Measurements from ENCODE around the gene BTBD19.
A peak's percentile ranks its signal among the peaks of the same experiment; 100 is the strongest.
"Not testable (repeated sequence)": the region's sequence is repeated elsewhere in the genome, so short reads cannot be mapped to it uniquely, and the experiment has no call there.

The BTBD19 gene

GRCh38 chr1:44828003-44828651 lies 19.8 kb downstream of the BTBD19 start:
- DNase-seq = no peak

- DNase-seq = no peak
These were observed 20.6 kb downstream of the BTBD19 start for GRCh38 chr1:44828841-44829440.

- DNase-seq = no peak
These were observed 21.4 kb downstream of the BTBD19 start for GRCh38 chr1:44829506-44830384.

GRCh38 chr1:44830900-44831304 lies 22.6 kb downstream of the BTBD19 start:
- no peak for DNase-seq

GRCh38 chr1:44831516-44831915 lies 23.2 kb downstream of the BTBD19 start:
- DNase-seq = no peak

- no peak for DNase-seq
These were observed 23.9 kb downstream of the BTBD19 start for GRCh38 chr1:44832056-44832705.

GRCh38 chr1:44834328-44834727 lies 26.0 kb downstream of the BTBD19 start:
- no peak for DNase-seq

- peak; percentile 61 for DNase-seq
These were observed 27.7 kb downstream of the BTBD19 start for GRCh38 chr1:44835738-44836675.

- DNase-seq = not testable (repeated sequence)
These were observed 30.0 kb downstream of the BTBD19 start for GRCh38 chr1:44838294-44838693.

- DNase-seq = no peak
These were observed 31.3 kb downstream of the BTBD19 start for GRCh38 chr1:44839576-44839975.

GRCh38 chr1:44842486-44842861 lies 34.2 kb downstream of the BTBD19 start:
- no peak for DNase-seq

GRCh38 chr1:44842862-44843655 lies 34.7 kb downstream of the BTBD19 start, which contains the start of gene PTCH2:
Gene PTCH2 (minus strand): TSS chr1:44843253. CDS start chr1:44842932, 321 bp downstream.
- DNase-seq = peak; percentile 92

GRCh38 chr1:44846985-44847384 lies 38.7 kb downstream of the BTBD19 start:
- DNase-seq = no peak

GRCh38 chr1:44847845-44848244 lies 39.5 kb downstream of the BTBD19 start:
- no peak for DNase-seq

- no peak for DNase-seq
These were observed 40.3 kb downstream of the BTBD19 start for GRCh38 chr1:44848456-44849181.

GRCh38 chr1:44849575-44850132 lies 41.3 kb downstream of the BTBD19 start:
- no peak for DNase-seq

- no peak for DNase-seq
These were observed 43.0 kb downstream of the BTBD19 start for GRCh38 chr1:44851308-44851707.

GRCh38 chr1:44853201-44853600 lies 44.9 kb downstream of the BTBD19 start:
- no peak for DNase-seq

GRCh38 chr1:44854970-44855369 lies 46.6 kb downstream of the BTBD19 start:
- no peak for DNase-seq

- no peak for DNase-seq
These were observed 47.4 kb downstream of the BTBD19 start for GRCh38 chr1:44855742-44856141.

Measured in right kidney (tissue), 1 donor.